Measurements from ENCODE around the gene PEX19.

The PEX19 gene

GRCh38 chr1:160238408-160238807 lies 46.5 kb downstream of the PEX19 start:
- DNase-seq, result no peak

GRCh38 chr1:160237558-160237957 lies 47.4 kb downstream of the PEX19 start:
- DNase-seq, result no peak

GRCh38 chr1:160236806-160237205 lies 48.1 kb downstream of the PEX19 start:
- no peak for DNase-seq

GRCh38 chr1:160232911-160233310 lies 52.0 kb downstream of the PEX19 start:
- DNase-seq, result no peak

- no peak for DNase-seq
Observed at GRCh38 chr1:160228431-160228830, 56.5 kb downstream of the PEX19 start.

GRCh38 chr1:160227561-160227960 lies 57.4 kb downstream of the PEX19 start:
- no peak for DNase-seq

- no peak for DNase-seq
Observed at GRCh38 chr1:160227034-160227433, 57.9 kb downstream of the PEX19 start.

Data from fibroblast of skin of scalp (primary cell).